Activated gamma-delta T cell (primary cell): ENCODE data around the gene DNAJC18.
A peak's percentile ranks its signal among the peaks of the same experiment; 100 is the strongest.
"Not testable (repeated sequence)": the region's sequence is repeated elsewhere in the genome, so short reads cannot be mapped to it uniquely, and the experiment has no call there.

Source experiments
- DNase-seq: peaks from one replicate; lab custom pipeline; 2025; lab: John Stamatoyannopoulos, UW
- total RNA-seq, 2 donors: gene quantifications; one replicate each; lab custom pipeline; 2026; lab: John Stamatoyannopoulos, UW

DNAJC18 gene
- 12.1 reads per million in 2 donors for total RNA-seq

- DNase-seq, result peak; percentile 72
Observed at GRCh38 chr5:139439013-139439903, at the start of gene DNAJC18. Gene DNAJC18 (minus strand): TSS chr5:139439525. CDS start chr5:139439445, 80 bp downstream.

- no peak for DNase-seq
Observed at GRCh38 chr5:139488260-139488659, 48.9 kb upstream of the DNAJC18 start.

- no peak for DNase-seq
Observed at GRCh38 chr5:139486201-139486600, 46.9 kb upstream of the DNAJC18 start.

- not testable (repeated sequence) for DNase-seq
Observed at GRCh38 chr5:139482890-139483208, 43.5 kb upstream of the DNAJC18 start.

GRCh38 chr5:139482050-139482889 is 42.9 kb upstream of the DNAJC18 start, which contains the start of gene STING1:
Gene STING1 (minus strand): TSS chr5:139482758. CDS start chr5:139481704, 1,054 bp downstream.
- no peak for DNase-seq

GRCh38 chr5:139481580-139482049 is 42.3 kb upstream of the DNAJC18 start:
- DNase-seq, result no peak

- no peak for DNase-seq
Observed at GRCh38 chr5:139481122-139481533, 41.8 kb upstream of the DNAJC18 start.

- not testable (repeated sequence) for DNase-seq
Observed at GRCh38 chr5:139479729-139480128, 40.4 kb upstream of the DNAJC18 start.

- not testable (repeated sequence) for DNase-seq
Observed at GRCh38 chr5:139478657-139479423, 39.5 kb upstream of the DNAJC18 start.

- no peak for DNase-seq
Observed at GRCh38 chr5:139475865-139476617, 36.7 kb upstream of the DNAJC18 start.

- DNase-seq, result no peak
Observed at GRCh38 chr5:139474890-139475791, 35.8 kb upstream of the DNAJC18 start.

- no peak for DNase-seq
Observed at GRCh38 chr5:139473565-139473964, 34.2 kb upstream of the DNAJC18 start.

- no peak for DNase-seq
Observed at GRCh38 chr5:139473105-139473504, 33.8 kb upstream of the DNAJC18 start.

- DNase-seq, result no peak
Observed at GRCh38 chr5:139472386-139473030, 33.2 kb upstream of the DNAJC18 start.

GRCh38 chr5:139470821-139471300 is 31.5 kb upstream of the DNAJC18 start, which contains the start of gene SMIM33:
Gene SMIM33 (plus strand): TSS chr5:139471004. CDS start chr5:139471122, 118 bp downstream.
- DNase-seq, result no peak

- DNase-seq, result no peak
Observed at GRCh38 chr5:139468421-139468931, 29.2 kb upstream of the DNAJC18 start.

GRCh38 chr5:139462586-139463276 is 23.4 kb upstream of the DNAJC18 start, which contains the start of gene ECSCR:
Gene ECSCR (minus strand): TSS chr5:139462743. CDS start chr5:139462670, 73 bp downstream.
- DNase-seq, result no peak

GRCh38 chr5:139461698-139462097 is 22.4 kb upstream of the DNAJC18 start:
- DNase-seq, result no peak
